HepG2 (cell line): Measurements from ENCODE around the gene PRR15L. TPM values are rescaled to one million over a fixed set of nuclear protein-coding genes. Genes with fewer than 3 reads are reported as not detected.

Experiments
- ATF7 ChIP-seq, 2 experiments: fragments of 450-650 bp in 1 of 2; sonication (generic) in 1 of 2; formaldehyde crosslinking in 1 of 2; IDR thresholded peaks; 2 replicates each; pipeline versions ENCODE4 v1.4.0 to v1.6.1; 2016 to 2020; ENCODE audit warnings: antibody characterized with exemption in 1 of 2, mild to moderate bottlenecking in 1 of 2, missing genetic modification reagents in 1 of 2
- CHD4 ChIP-seq: fragments of 200-600 bp; sonication (generic); IDR thresholded peaks from 2 replicates; pipeline ENCODE4 v1.7.0; 2017; ENCODE audit warnings: mild to moderate bottlenecking, low read length, borderline replicate concordance
- DNMT1 ChIP-seq: sonication (generic); formaldehyde crosslinking; IDR thresholded peaks from 2 replicates; pipeline ENCODE4 v1.5.1; 2020; ENCODE audit warnings: mild to moderate bottlenecking, missing genetic modification reagents
- HOXA7 ChIP-seq: sonication (generic); formaldehyde crosslinking; IDR thresholded peaks from 2 replicates; pipeline ENCODE4 v1.8.1; 2022; ENCODE audit warnings: mild to moderate bottlenecking, missing genetic modification reagents, moderate library complexity
- KDM1A ChIP-seq: IDR thresholded peaks from 2 replicates; pipeline ENCODE4 v1.6.1; 2016; ENCODE audit warnings: missing compliant biosample characterization
- MED13 ChIP-seq: sonication (generic); formaldehyde crosslinking; IDR thresholded peaks from 2 replicates; pipeline ENCODE4 v1.5.0; 2020; ENCODE audit warnings: missing genetic modification reagents
- PCBP1 ChIP-seq: fragments of 200-400 bp; formaldehyde crosslinking; IDR thresholded peaks from 2 replicates; pipeline ENCODE4 v1.6.1; 2017; ENCODE audit warnings: mild to moderate bottlenecking, low read depth, low read length, borderline replicate concordance
- RFX3 ChIP-seq: IDR thresholded peaks from 2 replicates; pipeline ENCODE4 v1.6.1; 2016; ENCODE audit warnings: missing biosample characterization, missing genetic modification reagents
- RFXAP ChIP-seq: sonication (generic); formaldehyde crosslinking; IDR thresholded peaks from 2 replicates; pipeline ENCODE4 v1.4.0; 2020; ENCODE audit warnings: missing genetic modification reagents, borderline replicate concordance
- SMAD3 ChIP-seq: sonication (generic); formaldehyde crosslinking; IDR thresholded peaks from 2 replicates; pipeline ENCODE4 v1.4.0; 2020; ENCODE audit warnings: missing genetic modification reagents
- SMC3 ChIP-seq: IDR thresholded peaks from 2 replicates; pipeline ENCODE4 v1.6.1; 2011; ENCODE audit warnings: low read length, improper control_type of control experiment
- ZNF256 ChIP-seq: sonication (generic); formaldehyde crosslinking; conservative IDR thresholded peaks from 2 replicates; pipeline ENCODE4 v1.4.0; 2020; ENCODE audit warnings: missing genetic modification reagents
- ZNF274 ChIP-seq: sonication (generic); formaldehyde crosslinking; IDR thresholded peaks from 2 replicates; pipeline ENCODE4 v1.5.1; 2020; ENCODE audit warnings: mild to moderate bottlenecking, missing genetic modification reagents
- ZNF547 ChIP-seq: sonication (generic); formaldehyde crosslinking; IDR thresholded peaks from 2 replicates; pipeline ENCODE4 v1.5.1; 2020; ENCODE audit warnings: mild to moderate bottlenecking, missing genetic modification reagents
- ZNF737 ChIP-seq: sonication (generic); formaldehyde crosslinking; IDR thresholded peaks from 2 replicates; pipeline ENCODE4 v1.5.0; 2020; ENCODE audit warnings: missing genetic modification reagents, mild to moderate bottlenecking, borderline replicate concordance
- ZNF790 ChIP-seq: sonication (generic); formaldehyde crosslinking; IDR thresholded peaks from 2 replicates; pipeline ENCODE4 v1.8.0; 2022; ENCODE audit warnings: missing genetic modification reagents, mild to moderate bottlenecking, borderline replicate concordance
- ZNF841 ChIP-seq: sonication (generic); formaldehyde crosslinking; IDR thresholded peaks from 2 replicates; pipeline ENCODE4 v1.8.1; 2023; ENCODE audit warnings: missing genetic modification reagents, borderline replicate concordance
- ZSCAN21 ChIP-seq: sonication (generic); formaldehyde crosslinking; IDR thresholded peaks from 2 replicates; pipeline ENCODE4 v1.8.0; 2022; ENCODE audit warnings: mild to moderate bottlenecking, missing genetic modification reagents, moderate library complexity, borderline replicate concordance
- polyA plus RNA-seq, 8 experiments: library from polyadenylated mRNA; depleted of rRNA in 3 of 8; stranded (reverse) in 7 of 8; unstranded in 1 of 8; fragments of >200 nt; fragmentation: Illumina TruSeq in 4 of 8; extraction: Trizol in 4 of 8; gene quantifications; 2 replicates each; pipeline versions ENCODE4 v1.2.1 to v1.2.3, GENCODE V29; 2011 to 2016; ENCODE audit warnings: low read depth in 4 of 8, missing spikeins in 1 of 8, mixed read lengths in 1 of 8; ENCODE audit not compliant: insufficient read depth in 1 of 8
- total RNA-seq, 5 experiments: library from RNA; depleted of rRNA; stranded (reverse); fragments of >200 nt; fragmentation: Illumina TruSeq; extraction: Trizol; gene quantifications; 2 replicates each; pipeline ENCODE4 v1.2.3, GENCODE V29; 2016; ENCODE audit warnings: low read depth in 1 of 5
- TF ChIP-seq, protein P1 (sequence below): sonication (generic); formaldehyde crosslinking; IDR thresholded peaks from 2 replicates; pipeline ENCODE4 v1.4.0; 2020; ENCODE audit warnings: missing genetic modification reagents
- TF ChIP-seq, protein P2 (sequence below): IDR thresholded peaks from 2 replicates; pipeline ENCODE4 v1.6.1; 2016; ENCODE audit warnings: mild to moderate bottlenecking
- TF ChIP-seq, protein P3 (sequence below): IDR thresholded peaks from 2 replicates; pipeline ENCODE4 v1.6.1; 2016; ENCODE audit warnings: mild to moderate bottlenecking, missing biosample characterization, missing genetic modification reagents

The PRR15L gene
- total and polyA plus RNA-seq, 2 of the 13 experiments (the other 11 are each of a cell fraction or from before 2014, with no cell fraction given), result 0.44 to 2.0 TPM

DNA sequence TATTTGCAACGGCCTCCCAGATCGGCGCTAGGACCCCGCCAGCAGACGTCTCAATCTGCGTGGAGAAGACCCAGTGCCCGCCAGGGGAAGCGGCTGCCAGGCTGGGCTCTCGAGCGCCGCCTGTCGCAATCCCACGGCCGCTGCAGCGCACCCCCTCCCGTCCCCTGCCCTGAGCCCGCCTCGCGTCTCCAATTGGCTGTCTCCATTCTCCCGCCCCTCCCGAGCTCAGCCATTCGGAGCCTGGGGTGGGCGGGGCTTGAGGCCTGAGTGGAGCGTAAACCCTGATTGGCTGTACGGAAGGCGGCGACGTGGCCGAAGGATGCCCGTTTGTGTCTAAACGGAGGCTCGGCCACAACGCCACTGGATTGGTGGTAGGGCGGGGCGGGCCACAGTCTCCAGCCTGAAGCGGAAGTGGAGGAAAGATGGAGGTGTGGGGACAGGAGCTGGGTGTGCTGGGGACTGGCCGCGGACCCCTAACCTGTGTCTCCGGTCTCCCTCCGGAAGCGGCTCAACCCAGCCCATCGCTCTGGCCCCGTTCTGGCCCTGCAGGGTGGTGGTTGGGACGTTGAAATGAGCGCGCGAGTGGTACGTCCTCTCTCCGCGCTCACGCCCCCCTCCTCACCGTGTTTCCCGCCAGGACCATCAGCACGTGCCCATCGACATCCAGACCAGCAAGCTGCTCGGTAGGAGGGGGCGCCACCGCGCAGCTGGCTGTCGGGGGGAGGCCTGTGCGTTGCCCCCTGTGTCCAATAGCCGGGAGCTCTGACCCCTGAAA lies 13.2 kb upstream of the PRR15L start, which contains the start of gene CDK5RAP3 (continued):
- TF ChIP-seq, protein P1, sequence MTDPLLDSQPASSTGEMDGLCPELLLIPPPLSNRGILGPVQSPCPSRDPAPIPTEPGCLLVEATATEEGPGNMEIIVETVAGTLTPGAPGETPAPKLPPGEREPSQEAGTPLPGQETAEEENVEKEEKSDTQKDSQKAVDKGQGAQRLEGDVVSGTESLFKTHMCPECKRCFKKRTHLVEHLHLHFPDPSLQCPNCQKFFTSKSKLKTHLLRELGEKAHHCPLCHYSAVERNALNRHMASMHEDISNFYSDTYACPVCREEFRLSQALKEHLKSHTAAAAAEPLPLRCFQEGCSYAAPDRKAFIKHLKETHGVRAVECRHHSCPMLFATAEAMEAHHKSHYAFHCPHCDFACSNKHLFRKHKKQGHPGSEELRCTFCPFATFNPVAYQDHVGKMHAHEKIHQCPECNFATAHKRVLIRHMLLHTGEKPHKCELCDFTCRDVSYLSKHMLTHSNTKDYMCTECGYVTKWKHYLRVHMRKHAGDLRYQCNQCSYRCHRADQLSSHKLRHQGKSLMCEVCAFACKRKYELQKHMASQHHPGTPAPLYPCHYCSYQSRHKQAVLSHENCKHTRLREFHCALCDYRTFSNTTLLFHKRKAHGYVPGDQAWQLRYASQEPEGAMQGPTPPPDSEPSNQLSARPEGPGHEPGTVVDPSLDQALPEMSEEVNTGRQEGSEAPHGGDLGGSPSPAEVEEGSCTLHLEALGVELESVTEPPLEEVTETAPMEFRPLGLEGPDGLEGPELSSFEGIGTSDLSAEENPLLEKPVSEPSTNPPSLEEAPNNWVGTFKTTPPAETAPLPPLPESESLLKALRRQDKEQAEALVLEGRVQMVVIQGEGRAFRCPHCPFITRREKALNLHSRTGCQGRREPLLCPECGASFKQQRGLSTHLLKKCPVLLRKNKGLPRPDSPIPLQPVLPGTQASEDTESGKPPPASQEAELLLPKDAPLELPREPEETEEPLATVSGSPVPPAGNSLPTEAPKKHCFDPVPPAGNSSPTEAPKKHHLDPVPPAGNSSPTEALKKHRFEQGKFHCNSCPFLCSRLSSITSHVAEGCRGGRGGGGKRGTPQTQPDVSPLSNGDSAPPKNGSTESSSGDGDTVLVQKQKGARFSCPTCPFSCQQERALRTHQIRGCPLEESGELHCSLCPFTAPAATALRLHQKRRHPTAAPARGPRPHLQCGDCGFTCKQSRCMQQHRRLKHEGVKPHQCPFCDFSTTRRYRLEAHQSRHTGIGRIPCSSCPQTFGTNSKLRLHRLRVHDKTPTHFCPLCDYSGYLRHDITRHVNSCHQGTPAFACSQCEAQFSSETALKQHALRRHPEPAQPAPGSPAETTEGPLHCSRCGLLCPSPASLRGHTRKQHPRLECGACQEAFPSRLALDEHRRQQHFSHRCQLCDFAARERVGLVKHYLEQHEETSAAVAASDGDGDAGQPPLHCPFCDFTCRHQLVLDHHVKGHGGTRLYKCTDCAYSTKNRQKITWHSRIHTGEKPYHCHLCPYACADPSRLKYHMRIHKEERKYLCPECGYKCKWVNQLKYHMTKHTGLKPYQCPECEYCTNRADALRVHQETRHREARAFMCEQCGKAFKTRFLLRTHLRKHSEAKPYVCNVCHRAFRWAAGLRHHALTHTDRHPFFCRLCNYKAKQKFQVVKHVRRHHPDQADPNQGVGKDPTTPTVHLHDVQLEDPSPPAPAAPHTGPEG (CRISPR knock-in tag), result no peak; the same call in none of the 2 replicates
- TF ChIP-seq CHD4 (no peak), ZNF790 (CRISPR knock-in tag) (peak; percentile 97; the same call in 1 of the 2 replicates), ZNF256 (0 out of 2 replicates have a peak, but pooled peaks have one; percentile 39), SMC3 (peak; percentile 76; the same call in 1 of the 2 replicates), RFXAP (peak; percentile 83; the same call in 1 of the 2 replicates), RFX3 (CRISPR knock-in tag) (peak; percentile 5; the same call in 1 of the 2 replicates), HOXA7 (CRISPR knock-in tag) (peak; percentile 96), ZSCAN21 (peak; percentile 93), ATF7 (IDR thresholded peaks at IDR 0.05) (no peak), ATF7 (CRISPR knock-in tag; IDR thresholded peaks at IDR 0.05) (no peak), MED13 (CRISPR knock-in tag) (no peak; the same call in 1 of the 2 replicates), ZNF547 (CRISPR knock-in tag) (peak; percentile 97), PCBP1 (peak; percentile 97), ZNF274 (peak; percentile 96), ZNF737 (CRISPR knock-in tag) (0 out of 2 replicates have a peak, but pooled peaks have one; percentile 73), SMAD3 (peak; percentile 61; the same call in 1 of the 2 replicates), DNMT1 (CRISPR knock-in tag) (peak; percentile 97), KDM1A (CRISPR knock-in tag) (no peak; the same call in none of the 2 replicates), ZNF841 (CRISPR knock-in tag) (peak; percentile 84; the same call in 1 of the 2 replicates)
- TF ChIP-seq, protein P2, sequence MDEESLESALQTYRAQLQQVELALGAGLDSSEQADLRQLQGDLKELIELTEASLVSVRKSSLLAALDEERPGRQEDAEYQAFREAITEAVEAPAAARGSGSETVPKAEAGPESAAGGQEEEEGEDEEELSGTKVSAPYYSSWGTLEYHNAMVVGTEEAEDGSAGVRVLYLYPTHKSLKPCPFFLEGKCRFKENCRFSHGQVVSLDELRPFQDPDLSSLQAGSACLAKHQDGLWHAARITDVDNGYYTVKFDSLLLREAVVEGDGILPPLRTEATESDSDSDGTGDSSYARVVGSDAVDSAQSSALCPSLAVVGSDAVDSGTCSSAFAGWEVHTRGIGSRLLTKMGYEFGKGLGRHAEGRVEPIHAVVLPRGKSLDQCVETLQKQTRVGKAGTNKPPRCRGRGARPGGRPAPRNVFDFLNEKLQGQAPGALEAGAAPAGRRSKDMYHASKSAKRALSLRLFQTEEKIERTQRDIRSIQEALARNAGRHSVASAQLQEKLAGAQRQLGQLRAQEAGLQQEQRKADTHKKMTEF, result peak; percentile 94; the same call in 1 of the 2 replicates
- TF ChIP-seq, protein P3, sequence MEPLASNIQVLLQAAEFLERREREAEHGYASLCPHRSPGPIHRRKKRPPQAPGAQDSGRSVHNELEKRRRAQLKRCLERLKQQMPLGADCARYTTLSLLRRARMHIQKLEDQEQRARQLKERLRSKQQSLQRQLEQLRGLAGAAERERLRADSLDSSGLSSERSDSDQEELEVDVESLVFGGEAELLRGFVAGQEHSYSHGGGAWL (CRISPR knock-in tag), result peak; percentile 96
